ENCODE measurements around the gene ASTN1. TPM values are rescaled to one million over a fixed set of nuclear protein-coding genes. Genes with fewer than 3 reads are reported as not detected.

The ASTN1 gene
- total RNA-seq, 1 experiment from 2014 or later = 0.02 TPM

DNA sequence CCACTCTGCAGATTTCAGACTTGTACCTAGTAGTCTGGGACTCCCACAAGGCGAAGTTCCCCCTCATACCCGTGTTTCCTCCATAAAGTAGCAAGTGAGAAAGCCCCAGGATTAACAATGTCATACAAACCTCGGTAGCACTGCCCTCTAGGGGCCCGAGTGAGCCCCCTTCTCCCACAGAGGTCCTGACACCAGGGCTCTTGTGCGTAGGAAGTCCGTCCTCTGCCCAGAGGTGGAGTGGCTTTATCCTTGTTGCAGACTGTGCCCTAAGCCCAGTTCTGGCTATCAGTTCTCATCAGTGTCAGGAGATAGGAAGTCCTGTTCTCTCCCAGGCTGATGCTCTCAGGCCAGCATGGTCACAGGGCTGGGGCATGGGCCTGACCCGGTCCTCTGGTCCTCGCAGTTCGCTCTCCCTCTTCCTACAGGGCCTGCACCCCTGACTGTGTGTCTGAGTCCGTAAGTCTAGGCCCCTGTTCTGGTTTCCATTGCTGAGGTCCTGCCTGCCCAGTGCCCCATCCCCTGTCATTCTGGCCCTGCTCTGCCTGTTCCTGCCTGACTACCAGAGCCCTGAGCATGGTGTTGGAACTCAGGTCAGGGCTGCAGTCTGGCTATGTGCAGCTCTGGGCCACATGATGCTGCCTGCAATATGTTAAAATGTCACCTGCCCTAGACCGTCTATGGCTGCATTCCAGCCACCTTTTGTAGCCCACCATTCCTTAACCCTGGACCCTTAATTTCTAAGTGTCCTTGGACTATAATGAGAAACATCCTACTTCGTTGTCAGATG lies 285.6 kb downstream of the ASTN1 start:
- DNase-seq (ENCODE audit: low read depth) = no peak

DNA sequence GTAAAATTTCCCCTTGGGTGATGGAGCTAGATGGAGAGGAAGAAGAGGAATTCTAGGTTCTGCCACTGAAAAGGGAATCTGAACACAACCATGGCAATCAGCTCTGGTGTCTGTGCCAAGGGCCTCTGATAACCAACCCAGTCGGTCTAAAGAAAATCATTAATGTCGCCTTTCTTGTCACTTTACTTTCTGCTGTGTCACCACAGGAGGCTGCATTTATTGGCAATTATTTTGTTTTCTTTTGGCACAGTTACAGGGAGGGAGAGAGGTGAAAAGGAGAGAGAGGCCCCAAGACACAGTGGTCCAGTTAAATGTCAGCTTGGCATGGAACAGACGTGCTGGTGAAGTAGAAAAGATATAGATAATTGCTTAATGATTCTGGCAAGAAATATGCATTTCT lies 287.0 kb downstream of the ASTN1 start:
- no peak for DNase-seq (ENCODE audit: low read depth)

DNA sequence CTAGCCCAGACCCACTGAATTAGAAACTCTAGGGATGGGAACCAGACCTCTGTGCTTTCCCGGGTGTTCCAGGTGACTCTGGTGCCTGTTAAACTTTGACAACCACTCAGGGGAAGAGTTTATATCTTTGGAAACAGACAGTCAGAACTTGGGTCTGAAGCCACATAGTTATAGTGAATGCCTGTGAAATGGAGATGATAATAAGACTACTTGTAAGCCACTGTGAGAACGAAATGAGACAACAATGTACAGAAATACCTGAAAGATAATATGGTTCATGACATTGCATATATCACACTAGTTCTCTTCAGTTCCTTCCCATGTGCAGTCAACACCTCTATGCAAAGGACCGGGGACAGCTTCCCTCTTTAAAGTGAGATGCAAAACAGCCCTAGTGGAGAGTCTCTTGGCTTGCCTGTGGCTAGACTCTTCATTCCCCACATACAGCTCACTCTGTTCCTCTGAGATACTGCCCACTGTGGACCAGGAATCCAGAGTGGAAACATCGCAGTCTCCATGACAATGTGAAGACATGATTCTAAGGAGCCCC lies 287.5 kb downstream of the ASTN1 start:
- no peak for DNase-seq (ENCODE audit: low read depth)

DNA sequence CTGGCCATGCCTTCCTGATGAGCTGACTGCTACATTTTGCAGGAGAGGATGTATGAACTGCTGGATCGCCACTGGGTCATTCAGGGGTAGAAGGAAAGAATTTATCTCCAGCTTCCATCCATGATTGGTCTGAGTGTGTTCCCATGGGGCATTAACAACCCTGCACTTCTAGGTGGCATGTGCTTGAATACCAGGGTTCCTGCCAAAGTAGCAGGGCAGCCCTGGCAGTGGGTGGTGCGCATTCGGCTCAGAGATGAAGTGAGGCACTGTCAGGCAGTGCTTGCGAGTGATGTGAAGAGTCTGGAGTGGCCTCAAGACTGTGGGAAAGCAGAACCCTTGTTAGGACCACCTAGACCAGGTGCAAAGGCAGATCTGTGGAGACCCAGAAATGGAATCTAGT lies 294.9 kb downstream of the ASTN1 start:
- DNase-seq (ENCODE audit: low read depth) = no peak

DNA sequence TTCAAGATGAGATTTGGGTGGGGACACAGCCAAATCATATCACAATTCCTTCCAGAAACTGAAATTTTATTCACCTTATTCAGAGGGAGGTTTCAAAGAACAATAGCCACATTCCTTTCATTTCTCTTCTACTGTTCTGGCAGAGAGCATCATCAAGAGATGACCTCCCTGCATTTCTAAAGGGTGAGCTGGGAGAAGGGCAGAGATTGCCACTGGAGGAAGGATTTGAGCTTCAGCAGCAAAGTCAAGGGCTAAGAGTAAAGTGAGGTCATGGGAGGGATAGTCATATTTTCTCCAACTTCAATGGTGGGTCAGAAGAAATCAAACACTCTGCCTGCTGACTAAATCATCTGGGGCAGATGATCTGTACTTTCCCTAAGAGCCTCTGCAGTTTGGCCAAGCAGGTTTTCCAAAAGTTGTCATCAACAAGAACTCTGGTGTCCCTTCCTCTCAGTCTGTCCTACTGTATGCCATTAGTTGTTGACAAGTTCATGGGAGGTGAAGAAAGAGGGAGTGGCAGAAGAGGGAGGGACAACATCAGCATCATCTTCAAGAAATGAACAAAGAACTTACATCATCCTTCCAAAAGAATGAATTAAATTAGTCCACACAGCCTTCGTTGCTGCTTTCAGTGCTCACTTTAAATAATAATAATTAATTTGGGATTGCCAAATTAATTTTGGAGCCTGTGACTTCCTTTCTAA lies 298.3 kb downstream of the ASTN1 start:
- DNase-seq (ENCODE audit: low read depth) = no peak

DNA sequence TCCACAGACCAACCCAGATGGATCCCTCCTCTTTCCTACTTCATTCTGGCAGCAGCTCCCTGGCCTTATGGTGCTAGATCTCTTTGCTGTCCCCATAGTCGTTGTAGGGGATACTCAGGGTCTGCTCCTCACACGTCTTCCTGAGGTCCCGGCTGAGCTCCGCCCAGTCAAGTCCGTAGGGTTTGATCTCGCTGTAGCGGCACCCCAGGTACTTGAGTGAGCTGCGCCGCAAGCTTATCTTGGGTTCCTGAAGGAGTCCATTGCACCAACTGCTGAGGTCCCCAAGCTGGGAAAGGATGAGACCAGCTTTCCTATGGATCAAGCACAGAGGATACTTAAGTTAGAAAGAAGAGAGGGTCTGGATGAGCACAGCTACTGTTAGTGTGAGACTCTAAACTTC lies 300.3 kb downstream of the ASTN1 start:
- no peak for DNase-seq (ENCODE audit: low read depth)

DNA sequence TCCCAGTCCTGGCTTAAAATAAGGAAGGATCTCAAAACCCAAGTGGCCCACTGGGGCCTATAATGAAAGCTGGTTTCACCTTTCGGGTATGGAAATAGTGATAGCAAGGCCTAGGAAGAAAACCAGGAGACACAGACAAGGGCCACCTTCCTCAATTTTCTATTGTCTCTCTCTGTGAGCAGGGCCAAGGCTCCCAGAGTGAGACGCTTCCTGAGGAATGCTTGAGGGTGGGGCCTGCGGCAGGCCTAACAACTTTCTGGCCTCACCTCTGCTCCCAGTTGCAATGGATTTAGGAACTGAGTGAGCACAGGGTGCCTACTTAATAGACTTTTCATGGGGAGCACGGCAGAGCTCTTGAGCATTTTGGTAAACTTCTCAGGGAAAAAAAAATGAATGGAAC lies 300.9 kb downstream of the ASTN1 start:
- no peak for DNase-seq (ENCODE audit: low read depth)

DNA sequence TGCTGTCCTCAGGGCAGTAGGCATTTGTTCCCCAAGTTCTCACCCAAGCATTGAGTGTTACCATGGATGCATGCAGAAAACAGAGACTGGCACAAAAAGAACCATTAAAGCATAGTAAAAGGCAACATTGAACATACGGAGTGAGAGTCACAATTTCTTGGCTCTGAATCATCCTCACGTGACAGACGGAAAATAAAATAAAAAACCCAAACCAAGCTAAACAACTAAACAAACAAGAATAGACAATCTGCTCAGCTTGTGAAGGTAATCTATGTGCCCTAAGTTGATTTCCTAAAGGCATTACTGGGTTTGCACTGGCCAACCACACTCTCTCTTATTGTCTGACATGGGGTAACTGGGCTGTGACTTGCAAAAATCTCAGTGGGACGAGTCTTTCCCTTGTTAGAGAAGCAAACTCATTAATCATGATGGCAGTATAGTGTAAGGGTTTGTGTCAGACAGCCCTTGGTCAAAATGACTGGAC lies 306.0 kb downstream of the ASTN1 start:
- DNase-seq (ENCODE audit: low read depth) = peak; percentile 23

DNA sequence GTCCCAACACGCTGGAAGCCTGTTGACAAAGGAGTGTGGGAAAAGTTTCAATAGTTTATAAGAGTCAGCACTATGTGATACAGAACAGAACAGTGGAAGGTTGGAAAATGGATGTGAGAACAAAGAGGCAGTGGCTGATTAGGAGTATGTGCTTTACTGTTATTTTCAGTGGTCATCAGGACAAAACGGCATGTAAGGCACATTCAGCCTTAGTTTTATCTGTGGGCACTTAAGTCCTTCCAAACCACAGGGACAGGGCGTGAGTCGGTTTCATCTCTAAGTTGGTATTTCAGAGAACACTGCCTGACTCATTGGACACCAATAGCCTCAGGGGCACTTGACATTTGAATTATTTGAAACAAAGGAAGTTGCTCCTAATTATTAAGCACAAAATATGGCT lies 306.9 kb downstream of the ASTN1 start:
- peak; percentile 40 for DNase-seq (ENCODE audit: low read depth)

DNA sequence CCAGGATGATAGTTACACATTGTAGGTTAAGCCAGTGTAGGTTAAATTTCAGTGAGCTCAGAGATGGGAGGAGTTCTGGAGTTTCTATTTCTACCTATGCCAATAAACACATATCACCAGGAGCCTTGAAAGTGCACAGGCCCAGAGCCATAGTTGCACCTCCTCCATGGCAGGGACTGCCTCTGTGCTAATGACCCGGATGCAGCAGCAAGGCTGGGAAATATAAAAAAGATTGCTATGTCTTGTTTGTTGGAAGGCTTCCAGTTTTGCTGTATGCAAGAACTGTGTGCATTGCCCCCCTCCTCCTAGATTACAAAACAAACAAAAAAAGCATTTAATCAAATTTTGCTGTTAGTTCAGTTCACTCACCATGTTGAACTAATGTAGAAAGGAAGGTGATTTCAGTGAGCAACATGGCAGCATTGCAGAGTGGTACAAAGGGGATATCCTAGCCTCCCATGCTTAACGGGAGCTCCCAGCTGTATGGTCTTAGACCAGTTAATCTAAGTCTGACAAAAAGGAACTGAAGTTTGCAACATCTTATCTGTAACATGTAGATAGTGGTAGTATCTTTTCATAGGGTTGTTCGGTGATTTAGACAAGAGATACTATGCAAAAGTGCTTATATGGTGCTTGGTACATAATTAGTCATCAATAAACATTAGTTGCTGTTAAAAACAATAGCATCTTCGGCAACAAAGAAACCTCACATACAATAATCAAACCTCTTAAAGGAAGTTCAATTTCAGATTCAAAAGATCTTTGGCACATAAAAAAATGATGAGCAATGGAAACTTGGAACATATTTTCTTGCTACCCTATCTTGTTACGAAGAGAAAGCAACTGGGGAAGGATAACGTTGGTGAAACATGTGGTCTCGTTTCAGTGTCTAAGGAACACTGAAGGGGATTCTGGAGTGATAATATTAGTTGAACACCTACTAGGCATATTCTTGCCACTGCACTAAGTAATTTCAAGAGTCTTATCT lies 309.5 kb downstream of the ASTN1 start:
- DNase-seq (ENCODE audit: low read depth) = no peak

DNA sequence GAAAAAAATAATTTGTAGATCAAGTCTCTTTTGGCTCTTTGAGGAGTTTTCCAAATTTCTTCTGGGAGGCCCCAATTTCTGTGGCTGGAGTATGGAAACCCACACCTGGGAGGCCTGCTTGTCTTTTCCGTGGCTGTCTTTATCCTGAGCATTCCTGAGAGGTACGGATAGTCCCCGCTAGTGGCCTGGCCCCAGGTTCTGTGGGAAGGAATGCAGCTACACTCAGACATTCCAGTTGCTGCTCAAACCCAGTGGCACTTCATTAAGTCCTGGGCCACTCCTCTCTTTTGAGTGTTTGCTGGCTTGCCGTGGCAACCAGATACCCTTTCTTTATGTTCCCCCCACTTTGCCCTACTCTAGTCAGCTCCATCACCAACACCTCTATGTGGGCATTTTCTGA lies 310.4 kb downstream of the ASTN1 start:
- DNase-seq (ENCODE audit: low read depth) = no peak

DNA sequence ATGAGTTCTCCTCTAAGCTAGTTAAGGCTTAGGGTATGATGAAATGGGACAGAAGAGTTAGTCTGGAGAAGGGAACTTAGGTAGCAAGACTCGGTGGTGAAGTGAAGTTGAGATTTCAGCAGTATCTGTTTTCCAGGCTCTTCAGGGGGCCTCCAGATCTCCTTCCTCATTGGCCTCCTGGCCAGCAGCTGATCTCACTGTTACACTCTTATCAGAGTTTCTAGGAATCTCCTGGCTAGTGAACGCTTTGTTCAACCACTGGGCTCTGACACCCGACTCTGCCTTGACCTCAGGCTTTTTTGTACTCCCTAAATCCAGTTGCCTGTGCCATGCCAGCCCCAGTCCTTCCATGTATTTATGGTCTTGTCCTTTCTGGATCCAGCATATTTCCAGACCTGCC lies 311.0 kb downstream of the ASTN1 start:
- DNase-seq (ENCODE audit: low read depth) = no peak

DNA sequence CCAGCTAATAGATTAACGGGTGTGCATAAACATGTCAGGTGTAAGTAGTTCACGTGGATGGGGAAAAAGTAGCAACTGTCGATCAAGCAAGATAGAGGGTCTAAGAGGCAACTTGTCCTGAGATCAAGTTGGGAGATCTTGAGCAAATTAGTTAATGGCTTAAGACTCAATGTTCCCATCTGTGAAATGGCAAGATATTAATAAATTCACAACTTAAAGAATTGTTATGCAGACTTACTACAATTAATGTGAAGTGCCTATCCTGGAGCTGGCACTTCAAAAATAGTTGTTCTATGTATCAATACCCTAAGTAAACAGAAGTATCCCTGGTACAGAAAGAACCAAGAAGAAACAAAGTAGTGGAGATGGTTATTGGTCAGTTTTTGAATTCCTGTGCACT lies 312.4 kb downstream of the ASTN1 start:
- no peak for DNase-seq (ENCODE audit: low read depth)

DNA sequence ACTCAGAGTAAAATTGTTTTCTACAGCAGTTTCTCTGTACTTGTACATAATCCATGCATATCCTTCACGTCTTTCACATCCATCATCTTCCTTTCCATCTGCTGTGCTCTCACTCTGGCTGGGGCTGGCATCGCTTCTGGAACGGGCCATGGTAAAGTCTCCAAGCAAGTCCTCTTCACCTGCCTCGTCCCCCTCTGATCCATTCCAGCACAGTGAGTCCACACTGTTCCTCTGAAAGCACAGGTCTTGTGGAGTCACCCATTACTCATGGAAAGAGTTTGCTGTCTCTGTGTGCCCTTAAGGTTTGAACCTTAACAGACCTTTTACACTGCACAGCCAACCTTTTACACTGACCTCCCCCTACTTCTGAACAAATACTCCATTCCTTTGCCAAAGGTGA lies 313.6 kb downstream of the ASTN1 start:
- no peak for DNase-seq (ENCODE audit: low read depth)

DNA sequence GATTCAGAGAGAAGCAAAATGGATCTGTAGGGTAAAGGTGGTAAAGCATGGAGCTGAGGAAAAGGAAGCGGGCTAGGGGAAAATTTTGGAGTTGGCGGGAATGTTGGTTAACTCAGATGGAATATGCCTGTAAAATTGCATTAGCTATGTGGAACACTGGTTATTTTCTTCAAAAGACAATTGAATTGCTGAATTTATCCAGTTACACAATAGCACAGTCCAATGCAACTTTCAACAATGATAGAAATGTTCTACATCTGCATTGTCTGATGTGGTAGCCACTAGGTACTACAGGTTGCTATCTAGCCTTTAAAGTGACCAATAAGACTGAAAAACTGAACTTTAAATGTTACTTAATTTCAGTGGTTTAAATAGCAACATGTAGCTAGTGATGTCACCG lies 315.2 kb downstream of the ASTN1 start:
- no peak for DNase-seq (ENCODE audit: low read depth)

DNA sequence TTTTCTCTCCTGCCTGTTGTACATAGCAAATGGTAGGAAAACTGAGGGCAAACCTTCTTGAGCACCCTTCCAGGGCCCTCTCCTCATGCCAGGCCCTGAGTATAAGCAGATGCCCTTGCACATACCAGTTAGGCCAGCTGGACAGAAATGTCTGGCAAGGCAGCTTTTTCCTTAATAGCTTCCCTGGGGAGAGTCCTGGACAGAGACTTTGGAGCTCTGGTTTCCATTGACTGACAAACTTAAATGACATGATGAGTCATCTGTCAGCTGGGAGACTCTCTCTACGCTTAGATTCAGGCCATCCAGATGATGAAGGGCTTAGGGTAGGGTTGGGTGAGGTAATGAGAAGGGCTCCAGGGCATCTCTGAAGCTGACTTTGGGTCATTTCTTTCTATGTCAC lies 317.5 kb downstream of the ASTN1 start:
- no peak for DNase-seq (ENCODE audit: low read depth)

DNA sequence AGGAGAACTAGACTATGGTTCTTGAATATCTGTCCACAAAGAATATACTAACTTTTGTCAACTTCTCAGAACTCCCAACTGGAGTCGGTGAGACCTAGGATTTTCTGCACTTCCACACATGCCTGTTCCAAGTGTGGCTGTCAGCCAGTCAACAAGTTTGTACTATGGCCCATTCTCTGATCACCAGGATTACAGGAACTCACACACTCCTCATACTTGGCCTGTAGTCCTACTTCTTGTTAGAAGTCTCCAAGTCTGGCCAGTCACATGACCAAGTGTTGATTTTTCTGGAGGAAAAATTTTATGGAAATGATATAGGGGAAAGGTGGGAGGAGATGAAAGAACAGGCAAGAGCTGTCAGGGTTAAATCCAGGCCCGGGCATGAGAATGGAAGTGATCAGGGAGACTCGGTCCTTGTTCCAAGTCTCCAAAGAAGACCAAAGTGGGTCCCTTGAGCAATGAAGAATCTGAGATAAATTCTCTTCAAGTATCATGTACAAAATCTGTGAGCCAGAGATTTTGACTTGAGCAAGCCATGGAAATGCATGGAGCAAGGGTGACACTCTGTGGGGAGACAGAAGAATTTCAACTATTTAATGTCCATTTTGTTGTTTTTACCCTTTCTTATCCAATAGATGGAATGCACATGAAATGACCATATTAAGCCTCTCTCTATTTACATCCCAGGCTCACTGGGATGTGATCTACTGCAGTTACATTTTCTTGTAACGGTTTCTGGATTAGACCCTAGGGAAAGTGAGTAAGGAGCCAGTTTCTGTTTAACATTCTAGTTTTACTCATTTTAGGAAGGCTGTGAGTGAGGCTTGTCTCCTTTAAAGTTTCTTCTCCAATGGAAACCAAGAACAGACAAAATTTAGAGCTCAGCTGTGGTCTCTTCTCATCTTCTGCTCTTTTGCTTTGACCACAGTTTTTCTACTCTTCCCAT lies 320.9 kb downstream of the ASTN1 start:
- DNase-seq (ENCODE audit: low read depth) = peak; percentile 5

DNA sequence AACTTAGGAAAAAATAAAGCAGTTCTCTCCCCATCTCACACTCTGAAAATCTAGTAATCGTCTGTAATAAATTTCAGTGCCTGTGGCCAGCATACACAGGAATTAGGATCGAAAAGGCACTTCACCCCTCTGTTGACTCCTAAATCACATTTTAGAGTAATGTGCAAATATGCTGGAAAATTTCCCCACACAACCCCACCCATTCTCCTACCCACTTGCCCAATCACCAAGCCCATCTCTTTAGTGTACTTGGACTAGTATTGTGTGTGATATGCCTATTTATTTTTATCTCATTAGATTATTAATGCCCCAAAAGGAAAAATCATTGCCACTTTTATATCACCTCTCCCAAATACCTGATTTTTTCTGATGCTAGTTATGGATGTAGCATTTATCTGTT lies 323.3 kb downstream of the ASTN1 start:
- DNase-seq (ENCODE audit: low read depth) = no peak

DNA sequence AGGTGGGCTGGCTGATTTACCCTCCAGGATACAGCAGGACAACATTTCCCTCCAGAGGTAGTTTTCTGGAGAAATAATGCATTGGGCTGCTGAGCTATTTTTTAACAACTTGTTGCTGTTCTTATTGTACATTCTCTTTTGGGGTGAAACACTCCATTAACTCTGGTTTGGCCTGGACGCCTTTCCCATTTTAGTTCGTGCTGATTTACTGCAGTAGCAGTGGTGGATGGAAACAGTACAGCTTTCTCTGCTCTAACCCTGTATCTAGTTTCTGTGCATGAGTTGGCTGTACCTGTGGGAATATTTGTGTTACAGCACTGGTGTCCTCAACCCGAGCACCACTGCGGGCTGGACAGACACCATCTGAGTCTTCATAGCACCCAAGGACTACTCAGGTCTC lies 325.3 kb downstream of the ASTN1 start:
- DNase-seq (ENCODE audit: low read depth) = no peak

DNA sequence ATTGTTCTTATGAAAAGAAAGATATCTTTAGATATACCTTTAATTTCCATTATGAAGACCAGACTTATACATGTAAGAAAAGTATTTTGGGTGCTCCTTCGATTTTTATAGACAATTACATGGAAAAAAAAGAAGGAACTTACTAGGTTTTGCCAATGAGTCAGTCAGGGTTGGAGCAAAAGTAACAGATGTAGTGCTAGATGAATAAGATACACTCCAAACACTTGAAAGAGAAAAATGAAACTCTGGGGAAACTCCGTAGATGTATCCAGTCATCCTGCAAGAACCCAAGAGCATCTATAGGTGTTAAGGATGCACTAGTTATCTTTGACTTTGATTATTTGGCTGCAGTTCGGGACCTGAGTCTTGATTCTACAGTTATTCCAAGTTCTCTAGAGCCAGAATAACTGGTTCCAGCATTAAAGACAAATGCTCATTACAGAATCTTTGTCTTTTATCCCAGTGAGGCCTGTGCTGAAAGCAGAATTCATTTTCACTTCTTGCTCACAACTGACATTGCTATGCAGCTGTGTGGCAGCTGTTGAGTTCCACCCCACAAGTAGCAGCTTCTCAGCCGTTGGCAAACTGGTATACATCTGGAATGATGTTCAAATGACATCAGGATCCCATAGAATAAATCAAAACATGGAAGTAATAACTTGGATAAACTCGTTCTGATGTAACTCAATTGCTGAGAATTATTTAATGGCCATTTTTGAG lies 326.1 kb downstream of the ASTN1 start:
- no peak for DNase-seq (ENCODE audit: low read depth)

All from M059J (cell line).